ENCODE measurements around the gene LHX1. TPM values are rescaled to one million over a fixed set of nuclear protein-coding genes. Genes with fewer than 3 reads are reported as not detected.

Gene LHX1
- polyA plus RNA-seq, 1 of the 3 experiments (the other 2 are of a cell fraction), result not detected

DNA sequence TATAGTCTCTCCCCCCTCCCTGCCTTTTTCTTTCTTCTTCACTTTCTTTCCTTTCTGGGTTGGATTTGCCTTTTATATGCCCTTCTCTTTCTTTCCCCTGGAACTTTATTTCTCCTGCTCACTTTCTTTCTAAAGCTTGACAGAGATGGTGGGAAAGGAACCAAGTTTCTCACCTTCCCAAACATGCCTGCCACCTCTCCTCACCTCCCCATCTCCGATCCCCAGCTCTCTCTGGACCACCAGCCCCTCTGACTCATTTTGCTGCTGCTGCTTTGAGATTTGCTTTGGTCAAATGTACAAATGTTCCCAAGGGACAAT is 6.7 kb upstream of the LHX1 start:
- Histone ChIP-seq H3K27me3 (ENCODE audit: insufficient read depth) (peaks cover 82% of the 10 kb centered on the region), H4K20me1 (ENCODE audit: insufficient read depth) (peaks cover 7% of the 10 kb centered on the region), H3F3A (replicated peaks; ENCODE audit: insufficient read depth) (no peaks in the 10 kb centered on the region), H3K79me2 (ENCODE audit: insufficient read depth) (no peaks in the 10 kb centered on the region), H3K9me3 (no peaks in the 10 kb centered on the region), H3K4me3 (ENCODE audit: low read depth in 2 of 2, low read length in 1 of 2) (no peak overlapping the region), H3K4me2 (no peak overlapping the region), H3K36me3 (replicated peaks in 1 of 2; ENCODE audit: control insufficient read depth in 1 of 2, insufficient read depth in 2 of 2, low read length in 1 of 2) (no peaks in the 10 kb centered on the region), H3K4me1 (ENCODE audit: control insufficient read depth in 1 of 2, insufficient read depth in 2 of 2, low read depth in 1 of 2, low read length in 1 of 2) (peaks cover 0 to 14% of the 10 kb centered on the region in 2 experiments; a peak in 1 of 4 replicates), H3K9ac (no peak overlapping the region), H3K27ac (ENCODE audit: low read depth in 2 of 2, low read length in 1 of 2) (no peak overlapping the region), H2AFZ (ENCODE audit: low read depth) (no peak overlapping the region), H3K9me2 (no peaks in the 10 kb centered on the region)
- whole genome bisulfite sequencing (ENCODE audit: low lambda C conversion rate), result 96% methylated on average over 1 of the region's 1 CpG
- POLR2A ChIA-PET, result no interaction called here
- CTCF ChIA-PET, result interaction anchor here (0.6 to 1.8 kb wide), 6 partner anchors 8 to 117 kb away, joined by 3 to 5 read pairs (median 3); no protein-coding TSS in a partner anchor
- DNase-seq, result no peak
- TF ChIP-seq RFX5 (IDR thresholded peaks at IDR 0.05; ENCODE audit: low read length), result no peak

DNA sequence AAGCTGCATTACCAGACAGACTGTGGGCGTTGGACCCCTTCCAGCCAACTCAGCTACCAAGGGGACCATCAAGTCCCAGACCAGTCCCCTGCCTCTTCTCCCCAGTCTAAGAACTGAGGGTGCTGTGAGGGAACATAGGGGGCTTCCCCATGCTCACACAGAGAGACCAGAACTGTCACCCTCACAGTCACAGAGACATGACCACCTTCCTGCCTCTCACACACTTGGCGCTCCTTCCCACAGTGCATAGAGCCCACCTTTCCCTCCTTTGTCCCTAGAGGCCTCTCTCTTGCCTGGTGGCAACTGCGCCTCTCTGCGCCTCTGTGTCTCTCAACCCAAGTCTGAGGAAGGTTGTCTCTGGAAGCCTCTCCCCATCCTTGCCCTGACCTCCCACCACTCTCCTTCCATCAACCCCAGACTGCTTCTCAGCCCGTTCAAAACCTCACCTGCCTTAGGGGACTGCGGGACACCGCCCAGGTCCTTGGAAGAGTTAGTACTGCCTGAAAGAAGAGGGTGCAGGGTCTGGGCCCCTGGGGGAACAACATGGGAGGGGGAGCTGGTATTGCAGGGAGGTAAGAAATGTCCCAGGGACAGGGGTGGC is 6.1 kb upstream of the LHX1 start:
- Histone ChIP-seq H3K27ac (ENCODE audit: low read depth in 2 of 2, low read length in 1 of 2) (no peak overlapping the region), H3K4me2 (no peak overlapping the region), H3K9me3 (no peaks in the 10 kb centered on the region), H2AFZ (ENCODE audit: low read depth) (no peak overlapping the region), H3F3A (replicated peaks; ENCODE audit: insufficient read depth) (no peaks in the 10 kb centered on the region), H3K9me2 (no peaks in the 10 kb centered on the region), H3K9ac (no peak overlapping the region), H3K79me2 (ENCODE audit: insufficient read depth) (no peaks in the 10 kb centered on the region), H3K27me3 (ENCODE audit: insufficient read depth) (peaks cover 89% of the 10 kb centered on the region), H4K20me1 (ENCODE audit: insufficient read depth) (peaks cover 13% of the 10 kb centered on the region), H3K4me3 (ENCODE audit: low read depth in 2 of 2, low read length in 1 of 2) (no peak overlapping the region), H3K36me3 (replicated peaks in 1 of 2; ENCODE audit: control insufficient read depth in 1 of 2, insufficient read depth in 2 of 2, low read length in 1 of 2) (no peaks in the 10 kb centered on the region), H3K4me1 (ENCODE audit: control insufficient read depth in 1 of 2, insufficient read depth in 2 of 2, low read depth in 1 of 2, low read length in 1 of 2) (peaks cover 0 to 15% of the 10 kb centered on the region in 2 experiments; a peak in 1 of 4 replicates)
- DNase-seq, result no peak
- TF ChIP-seq EZH2phosphoT487 (IDR thresholded peaks at IDR 0.05; ENCODE audit: borderline replicate concordance, low read depth) (no peak), NRF1 (IDR thresholded peaks at IDR 0.05; ENCODE audit: low read depth, low read length) (no peak), TEAD4 (IDR thresholded peaks at IDR 0.05; ENCODE audit: borderline replicate concordance, insufficient read depth) (no peak), RFX5 (IDR thresholded peaks at IDR 0.05; ENCODE audit: low read length) (no peak), RAD21 (IDR thresholded peaks at IDR 0.05; ENCODE audit: low read length) (no peak), GABPA (IDR thresholded peaks at IDR 0.05; ENCODE audit: low read depth) (no peak), TAF1 (IDR thresholded peaks at IDR 0.05; ENCODE audit: borderline replicate concordance, low read depth, low read length) (no peak), NFIC (IDR thresholded peaks at IDR 0.05; ENCODE audit: borderline replicate concordance) (no peak), RXRA (IDR thresholded peaks at IDR 0.05; ENCODE audit: borderline replicate concordance, low read depth) (no peak), CHD2 (IDR thresholded peaks at IDR 0.05; ENCODE audit: low read length, partially characterized antibody) (no peak)
- TF ChIP-seq, protein P1, sequence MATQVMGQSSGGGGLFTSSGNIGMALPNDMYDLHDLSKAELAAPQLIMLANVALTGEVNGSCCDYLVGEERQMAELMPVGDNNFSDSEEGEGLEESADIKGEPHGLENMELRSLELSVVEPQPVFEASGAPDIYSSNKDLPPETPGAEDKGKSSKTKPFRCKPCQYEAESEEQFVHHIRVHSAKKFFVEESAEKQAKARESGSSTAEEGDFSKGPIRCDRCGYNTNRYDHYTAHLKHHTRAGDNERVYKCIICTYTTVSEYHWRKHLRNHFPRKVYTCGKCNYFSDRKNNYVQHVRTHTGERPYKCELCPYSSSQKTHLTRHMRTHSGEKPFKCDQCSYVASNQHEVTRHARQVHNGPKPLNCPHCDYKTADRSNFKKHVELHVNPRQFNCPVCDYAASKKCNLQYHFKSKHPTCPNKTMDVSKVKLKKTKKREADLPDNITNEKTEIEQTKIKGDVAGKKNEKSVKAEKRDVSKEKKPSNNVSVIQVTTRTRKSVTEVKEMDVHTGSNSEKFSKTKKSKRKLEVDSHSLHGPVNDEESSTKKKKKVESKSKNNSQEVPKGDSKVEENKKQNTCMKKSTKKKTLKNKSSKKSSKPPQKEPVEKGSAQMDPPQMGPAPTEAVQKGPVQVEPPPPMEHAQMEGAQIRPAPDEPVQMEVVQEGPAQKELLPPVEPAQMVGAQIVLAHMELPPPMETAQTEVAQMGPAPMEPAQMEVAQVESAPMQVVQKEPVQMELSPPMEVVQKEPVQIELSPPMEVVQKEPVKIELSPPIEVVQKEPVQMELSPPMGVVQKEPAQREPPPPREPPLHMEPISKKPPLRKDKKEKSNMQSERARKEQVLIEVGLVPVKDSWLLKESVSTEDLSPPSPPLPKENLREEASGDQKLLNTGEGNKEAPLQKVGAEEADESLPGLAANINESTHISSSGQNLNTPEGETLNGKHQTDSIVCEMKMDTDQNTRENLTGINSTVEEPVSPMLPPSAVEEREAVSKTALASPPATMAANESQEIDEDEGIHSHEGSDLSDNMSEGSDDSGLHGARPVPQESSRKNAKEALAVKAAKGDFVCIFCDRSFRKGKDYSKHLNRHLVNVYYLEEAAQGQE (IDR thresholded peaks at IDR 0.05; ENCODE audit: low read depth, low read length), result no peak
- TF ChIP-seq, protein P2, sequence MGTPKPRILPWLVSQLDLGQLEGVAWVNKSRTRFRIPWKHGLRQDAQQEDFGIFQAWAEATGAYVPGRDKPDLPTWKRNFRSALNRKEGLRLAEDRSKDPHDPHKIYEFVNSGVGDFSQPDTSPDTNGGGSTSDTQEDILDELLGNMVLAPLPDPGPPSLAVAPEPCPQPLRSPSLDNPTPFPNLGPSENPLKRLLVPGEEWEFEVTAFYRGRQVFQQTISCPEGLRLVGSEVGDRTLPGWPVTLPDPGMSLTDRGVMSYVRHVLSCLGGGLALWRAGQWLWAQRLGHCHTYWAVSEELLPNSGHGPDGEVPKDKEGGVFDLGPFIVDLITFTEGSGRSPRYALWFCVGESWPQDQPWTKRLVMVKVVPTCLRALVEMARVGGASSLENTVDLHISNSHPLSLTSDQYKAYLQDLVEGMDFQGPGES (IDR thresholded peaks at IDR 0.05; ENCODE audit: low read depth, low read length), result no peak
- TF ChIP-seq, protein P3, sequence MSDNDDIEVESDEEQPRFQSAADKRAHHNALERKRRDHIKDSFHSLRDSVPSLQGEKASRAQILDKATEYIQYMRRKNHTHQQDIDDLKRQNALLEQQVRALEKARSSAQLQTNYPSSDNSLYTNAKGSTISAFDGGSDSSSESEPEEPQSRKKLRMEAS (IDR thresholded peaks at IDR 0.05; ENCODE audit: low read depth), result no peak
- ChIA-PET POLR2A (no interaction called here), CTCF (interaction anchor here (0.8 to 1.8 kb wide), 8 partner anchors 8 to 309 kb away, joined by 3 to 5 read pairs (median 3); no protein-coding TSS in a partner anchor)
- WGBS (ENCODE audit: low lambda C conversion rate), result 71% methylated on average over 7 of the region's 7 CpGs
